GM06990 (cell line): ENCODE data around the gene PPP1R12A.
A peak's percentile ranks its signal among the peaks of the same experiment; 100 is the strongest.
"Not testable (repeated sequence)": the region's sequence is repeated elsewhere in the genome, so short reads cannot be mapped to it uniquely, and the experiment has no call there.

ENCODE experiments used
- DNase-seq: peaks from one replicate; pipeline ENCODE4 v3.0.0-alpha.2; 2011; ENCODE audit not compliant: insufficient read length; ENCODE audit errors: extremely low read depth
- H3K27me3 ChIP-seq: replicated peaks from 2 replicates; pipeline ENCODE4 v1.6.0; 2011; ENCODE audit warnings: low read length; ENCODE audit not compliant: control insufficient read depth, insufficient read depth
- H3K36me3 ChIP-seq: 2 replicates; pipeline ENCODE4 v1.5.1; 2011; ENCODE audit warnings: low read length; ENCODE audit not compliant: control insufficient read depth, insufficient read depth
- H3K4me3 ChIP-seq: replicated peaks from 2 replicates; pipeline ENCODE4 v1.5.1; 2011; ENCODE audit warnings: low read depth, mild to moderate bottlenecking, control low read depth, low read length
- TF ChIP-seq, protein P1 (sequence below): IDR thresholded peaks from 2 replicates; pipeline ENCODE4 v1.5.1; 2011; ENCODE audit warnings: low read length, control low read depth, mild to moderate bottlenecking, inconsistent platforms; ENCODE audit not compliant: insufficient read depth, poor library complexity, severe bottlenecking

PPP1R12A gene

DNA sequence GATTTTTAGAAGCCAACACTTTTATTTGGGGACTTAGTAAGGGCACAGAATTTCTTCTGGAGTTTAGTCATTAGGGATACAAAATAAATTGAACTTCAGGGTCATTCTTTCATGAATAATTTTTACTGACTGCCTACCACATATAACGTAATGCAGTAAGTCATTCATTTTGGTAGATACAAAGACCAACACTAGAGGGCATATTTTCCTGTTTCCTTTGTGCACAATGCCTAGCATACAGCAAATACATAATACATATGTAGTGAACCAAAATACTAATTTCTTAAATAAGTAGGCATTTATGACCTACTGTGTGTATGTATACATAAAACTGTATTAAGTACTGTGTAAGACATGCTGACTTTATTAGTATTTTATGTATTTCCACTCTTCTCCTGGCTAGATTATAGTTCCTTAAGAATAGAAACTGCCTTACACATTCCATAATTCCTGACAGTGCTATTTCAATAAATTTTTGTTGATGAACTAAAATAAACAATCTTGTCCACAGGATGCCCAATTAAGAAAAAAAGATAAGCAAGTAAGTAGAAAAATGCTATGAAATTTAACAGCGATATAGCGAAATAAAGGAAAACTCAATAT, 47.9 kb downstream of the PPP1R12A start:
- TF ChIP-seq, protein P1, sequence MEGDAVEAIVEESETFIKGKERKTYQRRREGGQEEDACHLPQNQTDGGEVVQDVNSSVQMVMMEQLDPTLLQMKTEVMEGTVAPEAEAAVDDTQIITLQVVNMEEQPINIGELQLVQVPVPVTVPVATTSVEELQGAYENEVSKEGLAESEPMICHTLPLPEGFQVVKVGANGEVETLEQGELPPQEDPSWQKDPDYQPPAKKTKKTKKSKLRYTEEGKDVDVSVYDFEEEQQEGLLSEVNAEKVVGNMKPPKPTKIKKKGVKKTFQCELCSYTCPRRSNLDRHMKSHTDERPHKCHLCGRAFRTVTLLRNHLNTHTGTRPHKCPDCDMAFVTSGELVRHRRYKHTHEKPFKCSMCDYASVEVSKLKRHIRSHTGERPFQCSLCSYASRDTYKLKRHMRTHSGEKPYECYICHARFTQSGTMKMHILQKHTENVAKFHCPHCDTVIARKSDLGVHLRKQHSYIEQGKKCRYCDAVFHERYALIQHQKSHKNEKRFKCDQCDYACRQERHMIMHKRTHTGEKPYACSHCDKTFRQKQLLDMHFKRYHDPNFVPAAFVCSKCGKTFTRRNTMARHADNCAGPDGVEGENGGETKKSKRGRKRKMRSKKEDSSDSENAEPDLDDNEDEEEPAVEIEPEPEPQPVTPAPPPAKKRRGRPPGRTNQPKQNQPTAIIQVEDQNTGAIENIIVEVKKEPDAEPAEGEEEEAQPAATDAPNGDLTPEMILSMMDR: peak; percentile 52
- H3K4me3 ChIP-seq: no peak overlapping the region
- no peaks in the 10 kb centered on the region for H3K27me3 ChIP-seq
- no peaks in the 10 kb centered on the region; the same call in 1 of the 2 replicates for H3K36me3 ChIP-seq
- DNase-seq: peak; percentile 26

DNA sequence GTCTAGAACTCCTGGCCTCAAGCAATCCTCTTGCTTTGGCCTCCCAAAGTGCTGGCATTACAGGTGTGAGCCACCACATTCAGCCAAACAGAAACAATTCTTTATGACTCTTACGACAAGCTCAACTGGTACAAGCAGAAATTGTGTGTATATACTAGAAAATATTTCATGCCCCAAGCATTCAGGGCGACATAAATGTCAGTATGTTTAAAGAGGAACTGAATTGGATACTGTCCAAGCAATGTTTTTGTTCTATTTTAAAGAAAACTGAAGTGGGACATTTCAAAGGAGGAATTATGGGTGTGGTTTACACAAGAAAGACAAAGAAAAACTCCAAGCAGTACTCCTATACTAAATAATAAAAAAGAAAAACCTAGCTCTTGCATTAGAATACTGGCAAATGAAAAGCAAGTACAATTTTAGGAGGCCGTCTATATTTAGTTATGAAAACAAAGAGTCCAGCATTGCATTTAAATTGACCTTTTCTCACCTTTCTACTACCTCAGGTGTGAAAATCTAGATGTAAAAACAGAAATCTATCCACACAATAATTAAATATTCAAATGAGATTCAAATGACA, 48.9 kb downstream of the PPP1R12A start:
- Histone ChIP-seq H3K4me3 (no peak overlapping the region), H3K27me3 (no peaks in the 10 kb centered on the region), H3K36me3 (no peaks in the 10 kb centered on the region)
- no peak for DNase-seq
- TF ChIP-seq, protein P1: no peak

DNA sequence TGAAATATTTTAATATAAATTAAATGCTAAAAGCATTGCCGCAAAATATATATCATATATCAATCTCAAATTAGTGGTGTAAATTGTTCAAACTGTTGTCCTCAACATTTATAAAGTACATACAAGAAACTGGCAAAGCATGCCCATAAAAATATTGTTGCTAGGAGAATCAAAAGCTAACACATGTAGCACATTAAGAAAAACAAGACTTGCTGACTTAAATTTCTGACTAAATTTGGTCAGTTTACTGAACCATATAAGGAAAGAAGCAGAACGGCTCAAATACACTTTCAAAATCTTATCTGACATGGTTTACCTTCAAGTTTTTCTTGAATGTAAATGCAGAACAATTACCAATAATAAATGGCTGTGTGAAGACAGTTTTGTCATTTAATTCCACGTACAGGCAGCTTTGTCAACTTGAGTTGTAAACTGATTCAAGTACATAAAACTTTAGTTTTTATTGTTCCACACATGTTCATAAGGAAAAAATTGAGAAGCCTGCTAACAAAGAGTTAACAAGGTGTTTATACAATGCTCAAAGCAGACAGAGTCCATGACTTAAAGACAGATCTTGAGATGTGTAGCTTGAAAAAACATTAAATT, 50.4 kb downstream of the PPP1R12A start:
- Histone ChIP-seq H3K4me3 (no peak overlapping the region), H3K27me3 (no peaks in the 10 kb centered on the region), H3K36me3 (no peaks in the 10 kb centered on the region)
- TF ChIP-seq, protein P1: no peak
- no peak for DNase-seq

DNA sequence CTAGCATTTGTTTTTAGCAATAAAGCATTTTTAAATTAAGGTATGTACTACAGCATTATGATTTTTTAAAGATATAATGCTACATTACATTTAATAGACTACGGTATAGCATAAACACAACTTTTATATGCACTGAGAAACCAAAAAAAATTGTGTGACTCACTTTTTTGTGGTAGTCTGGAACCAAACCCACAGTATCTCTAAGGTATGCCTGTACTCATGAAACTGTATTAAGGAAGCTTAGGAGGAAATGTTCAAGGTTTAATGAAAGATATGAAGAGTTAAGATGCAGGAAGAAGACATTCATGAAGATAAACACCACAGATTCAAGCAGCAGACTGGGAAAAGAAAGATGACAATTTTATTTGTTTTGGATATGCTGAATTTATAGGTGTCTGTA, 51.7 kb downstream of the PPP1R12A start:
- no peaks in the 10 kb centered on the region for H3K36me3 ChIP-seq
- H3K27me3 ChIP-seq: no peaks in the 10 kb centered on the region
- no peak overlapping the region for H3K4me3 ChIP-seq
- TF ChIP-seq, protein P1: no peak
- DNase-seq: no peak

DNA sequence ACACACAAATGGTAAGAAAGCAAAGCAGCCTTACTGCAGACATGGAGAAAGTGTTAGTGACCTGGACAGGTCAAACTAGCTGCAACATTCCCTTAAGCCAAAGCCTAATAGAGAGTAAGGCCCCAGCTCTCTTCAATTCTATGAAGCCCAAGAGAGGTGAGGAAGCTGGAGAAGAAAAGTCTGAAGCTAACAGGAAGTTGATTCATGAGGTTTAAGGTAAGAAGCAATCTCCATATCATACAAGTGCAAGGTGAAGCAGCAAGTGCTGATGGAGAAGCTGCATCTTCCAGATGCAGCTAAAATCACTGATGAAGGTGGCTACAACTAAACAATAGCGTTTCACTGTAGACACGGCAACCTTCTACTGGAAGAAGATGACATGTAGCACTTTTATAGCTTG, 53.5 kb downstream of the PPP1R12A start:
- Histone ChIP-seq H3K36me3 (no peaks in the 10 kb centered on the region), H3K4me3 (no peak overlapping the region), H3K27me3 (no peaks in the 10 kb centered on the region)
- DNase-seq: no peak
- TF ChIP-seq, protein P1: no peak

DNA sequence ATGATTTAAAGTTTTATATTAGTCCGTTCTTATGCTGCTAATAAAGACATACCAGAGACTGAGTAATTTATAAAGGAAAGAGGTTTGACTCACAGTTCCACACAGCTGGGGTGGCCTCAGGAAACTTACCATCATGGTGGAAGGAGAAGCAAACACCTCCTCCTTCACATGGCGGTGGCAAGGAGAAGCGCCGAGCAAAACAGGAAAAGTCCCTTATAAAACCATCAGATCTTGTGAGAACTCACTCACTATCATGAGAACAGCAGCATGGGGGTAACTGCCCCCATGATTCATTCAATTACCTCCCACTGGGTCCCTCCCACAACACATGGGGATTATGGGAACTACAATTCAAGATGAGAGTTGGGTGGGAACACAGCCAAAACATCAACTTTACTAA, 56.4 kb downstream of the PPP1R12A start:
- not testable (repeated sequence) for H3K27me3 ChIP-seq, DNase-seq, H3K4me3 ChIP-seq, H3K36me3 ChIP-seq
